NK-92 (cell line): ENCODE measurements around the gene PDE3A.

Experiments used
- DNase-seq: peaks from one replicate; lab custom pipeline; 2025; ENCODE audit not compliant: unreplicated experiment; lab: John Stamatoyannopoulos, UW

PDE3A gene

GRCh38 chr12:20420557-20420956, 52.2 kb downstream of the PDE3A start:
- DNase-seq = no peak

- no peak for DNase-seq
Observed at GRCh38 chr12:20421421-20421820, 53.1 kb downstream of the PDE3A start.

- DNase-seq = no peak
Observed at GRCh38 chr12:20423557-20423956, 55.2 kb downstream of the PDE3A start.

- no peak for DNase-seq
Observed at GRCh38 chr12:20424841-20425240, 56.5 kb downstream of the PDE3A start.

- no peak for DNase-seq
Observed at GRCh38 chr12:20426191-20426590, 57.9 kb downstream of the PDE3A start.

- no peak for DNase-seq
Observed at GRCh38 chr12:20426957-20427356, 58.6 kb downstream of the PDE3A start.

- DNase-seq = no peak
Observed at GRCh38 chr12:20429852-20430251, 61.5 kb downstream of the PDE3A start.

GRCh38 chr12:20432290-20432689, 64.0 kb downstream of the PDE3A start:
- no peak for DNase-seq

- DNase-seq = no peak
Observed at GRCh38 chr12:20434996-20435395, 66.7 kb downstream of the PDE3A start.

- no peak for DNase-seq
Observed at GRCh38 chr12:20436316-20436715, 68.0 kb downstream of the PDE3A start.

- no peak for DNase-seq
Observed at GRCh38 chr12:20438299-20438779, 70.0 kb downstream of the PDE3A start.

- DNase-seq = no peak
Observed at GRCh38 chr12:20439626-20440025, 71.3 kb downstream of the PDE3A start.

GRCh38 chr12:20440408-20440807, 72.1 kb downstream of the PDE3A start:
- no peak for DNase-seq

- no peak for DNase-seq
Observed at GRCh38 chr12:20442322-20442721, 74.0 kb downstream of the PDE3A start.

- DNase-seq = no peak
Observed at GRCh38 chr12:20443255-20443654, 74.9 kb downstream of the PDE3A start.

- no peak for DNase-seq
Observed at GRCh38 chr12:20443792-20444191, 75.5 kb downstream of the PDE3A start.

GRCh38 chr12:20444595-20445170, 76.3 kb downstream of the PDE3A start:
- no peak for DNase-seq

GRCh38 chr12:20445687-20446086, 77.3 kb downstream of the PDE3A start:
- DNase-seq = no peak

- DNase-seq = no peak
Observed at GRCh38 chr12:20446836-20447235, 78.5 kb downstream of the PDE3A start.

GRCh38 chr12:20448781-20449180, 80.4 kb downstream of the PDE3A start:
- no peak for DNase-seq

GRCh38 chr12:20450591-20451180, 82.3 kb downstream of the PDE3A start:
- no peak for DNase-seq

- no peak for DNase-seq
Observed at GRCh38 chr12:20451761-20452160, 83.4 kb downstream of the PDE3A start.

GRCh38 chr12:20452496-20453010, 84.2 kb downstream of the PDE3A start:
- DNase-seq = no peak
